GM19324 (cell line): Measurements from ENCODE around the gene GALNTL6.

Experiments used
- ATAC-seq: cut with Tn5 transposase; IDR thresholded peaks from one replicate; pipeline ENCODE4 v1.9.1; 2021; ENCODE audit warnings: mild to moderate bottlenecking, moderate library complexity; ENCODE audit not compliant: unreplicated experiment, low FRiP score

The GALNTL6 gene

GRCh38 chr4:171983935-171984805 is 171.0 kb downstream of the GALNTL6 start:
- no peak for ATAC-seq

GRCh38 chr4:171985129-171985528 is 171.9 kb downstream of the GALNTL6 start:
- no peak for ATAC-seq

GRCh38 chr4:171993247-171993646 is 180.0 kb downstream of the GALNTL6 start:
- ATAC-seq = no peak

GRCh38 chr4:172007889-172008288 is 194.7 kb downstream of the GALNTL6 start:
- ATAC-seq = no peak

- no peak for ATAC-seq
These were observed 196.4 kb downstream of the GALNTL6 start for GRCh38 chr4:172009446-172010230.

GRCh38 chr4:172011196-172011595 is 198.0 kb downstream of the GALNTL6 start:
- ATAC-seq = no peak

- no peak for ATAC-seq
These were observed 205.2 kb downstream of the GALNTL6 start for GRCh38 chr4:172018358-172018757.

- ATAC-seq = no peak
These were observed 222.4 kb downstream of the GALNTL6 start for GRCh38 chr4:172035562-172035961.

GRCh38 chr4:172040766-172041165 is 227.6 kb downstream of the GALNTL6 start:
- ATAC-seq = no peak

- no peak for ATAC-seq
These were observed 229.5 kb downstream of the GALNTL6 start for GRCh38 chr4:172042714-172043114.

- no peak for ATAC-seq
These were observed 232.8 kb downstream of the GALNTL6 start for GRCh38 chr4:172045981-172046380.

GRCh38 chr4:172048666-172049065 is 235.5 kb downstream of the GALNTL6 start:
- ATAC-seq = no peak

- ATAC-seq = no peak
These were observed 237.7 kb downstream of the GALNTL6 start for GRCh38 chr4:172050911-172051310.

- ATAC-seq = peak; percentile 71
These were observed 241.8 kb downstream of the GALNTL6 start for GRCh38 chr4:172055046-172055445.

GRCh38 chr4:172055498-172055897 is 242.3 kb downstream of the GALNTL6 start:
- no peak for ATAC-seq

- no peak for ATAC-seq
These were observed 248.0 kb downstream of the GALNTL6 start for GRCh38 chr4:172061204-172061603.

- ATAC-seq = no peak
These were observed 255.3 kb downstream of the GALNTL6 start for GRCh38 chr4:172068506-172068905.

GRCh38 chr4:172073590-172073989 is 260.4 kb downstream of the GALNTL6 start:
- no peak for ATAC-seq

GRCh38 chr4:172083272-172083671 is 270.1 kb downstream of the GALNTL6 start:
- no peak for ATAC-seq

GRCh38 chr4:172088556-172088955 is 275.4 kb downstream of the GALNTL6 start:
- ATAC-seq = no peak

GRCh38 chr4:172095161-172095560 is 282.0 kb downstream of the GALNTL6 start:
- no peak for ATAC-seq

- no peak for ATAC-seq
These were observed 283.6 kb downstream of the GALNTL6 start for GRCh38 chr4:172096786-172097185.
